ENCODE measurements around the gene CABLES2. TPM values are rescaled to one million over a fixed set of nuclear protein-coding genes. Genes with fewer than 3 reads are reported as not detected.

Gene CABLES2
- total and polyA plus RNA-seq, 9 of the 15 experiments (the other 6 are each of a cell fraction or from before 2014, with no cell fraction given): 0.46 to 4.2 (median 1.6) TPM

GRCh38 chr20:62364911-62365736 lies 42.0 kb downstream of the CABLES2 start:
- peak overlapping the region; percentile 69; the same call in 2 of the 3 replicates for H3K27ac ChIP-seq (ENCODE audit: extremely low read depth, low read depth, low read length)
- CTCF ChIA-PET (ENCODE audit: low intra/inter-chr PET ratio): no interaction called here
- H3K36me3 ChIP-seq (ENCODE audit: control insufficient read depth, insufficient read depth, low read length): peaks cover 20% of the 10 kb centered on the region; the same call in 1 of the 3 replicates
- peaks cover 4% of the 10 kb centered on the region for H3K9me1 ChIP-seq (ENCODE audit: control insufficient read depth, insufficient read depth, low read length)
- DNase-seq (ENCODE audit: extremely low read depth in 1 of 4, low spot score in 3 of 4) (no peak), ATAC-seq (no peak; the same call in 2 of the 3 replicates), FAIRE-seq (peak; percentile 35)
- H3K4me1 ChIP-seq (replicated peaks in 1 of 2; ENCODE audit: control insufficient read depth in 2 of 2, insufficient read depth in 2 of 2, low read length in 2 of 2): peaks cover 55 to 96% of the 10 kb centered on the region in 2 experiments
- H3K4me3 ChIP-seq: peak overlapping the region; percentile 78; the same call in 1 of the 2 replicates
- in situ Hi-C loops (cut with MboI): loop anchor here (5.0 to 10.0 kb wide), 2 partner anchors 58 to 370 kb away; no protein-coding TSS in a partner anchor
- WGBS (ENCODE audit: insufficient coverage, low coverage, missing lambda C conversion rate): 55% methylated on average over 21 of the region's 27 CpGs
- no peaks in the 10 kb centered on the region for H3K27me3 ChIP-seq (ENCODE audit: control insufficient read depth in 2 of 2, insufficient read depth in 2 of 2, low read length in 2 of 2)
- H2AFZ ChIP-seq (ENCODE audit: low read depth, low read length): no peak overlapping the region
- no TSS peak for BruUV-seq (replicated peaks)
- intact Hi-C loops (cut with micrococcal nuclease): loop anchor here (5.0 kb wide), 1 partner anchor 63 kb away; the partner anchor contains the start of gene ADRM1
- H3K4me2 ChIP-seq (ENCODE audit: insufficient read depth, low read length): peak overlapping the region; percentile 85
- peaks cover 10% of the 10 kb centered on the region; the same call in 1 of the 2 replicates for H4K20me1 ChIP-seq (replicated peaks; ENCODE audit: control insufficient read depth, insufficient read depth, low read length)
- peak overlapping the region in 1 of 2 experiments; percentile 96; a peak in 2 of 4 replicates for H3K9ac ChIP-seq (ENCODE audit: insufficient read depth in 1 of 2, low read depth in 2 of 2, low read length in 2 of 2)
- H3K9me3 ChIP-seq (replicated peaks; ENCODE audit: control insufficient read depth, insufficient read depth, low read depth, low read length): no peaks in the 10 kb centered on the region
- peaks cover 48% of the 10 kb centered on the region for H3K79me2 ChIP-seq (ENCODE audit: control insufficient read depth, insufficient read depth, low read length)
- POLR2A ChIA-PET: interaction anchor here (0.9 to 2.5 kb wide), 8 partner anchors 8 to 64 kb away, joined by 3 to 9 read pairs (median 4); partner anchors contain the start of gene RPS21
- TF ChIP-seq BRF1 (IDR thresholded peaks at IDR 0.05; ENCODE audit: borderline replicate concordance, extremely low read depth, insufficient read length) (no peak), KLF16 (IDR thresholded peaks at IDR 0.05) (no peak), ZNF197 (CRISPR knock-in tag; IDR thresholded peaks at IDR 0.05; ENCODE audit: low read depth) (no peak), ARHGAP35 (IDR thresholded peaks at IDR 0.05; ENCODE audit: partially characterized antibody) (no peak), PHTF2 (CRISPR knock-in tag; IDR thresholded peaks at IDR 0.05) (no peak), ATF2 (CRISPR knock-in tag; IDR thresholded peaks at IDR 0.05) (no peak), ZNF766 (CRISPR knock-in tag; conservative IDR thresholded peaks at IDR 0.05) (no peak), RBFOX2 (IDR thresholded peaks at IDR 0.05; ENCODE audit: low read depth, low read length) (0 out of 2 replicates have a peak, but pooled peaks have one; percentile 10), ETS2 (tag; IDR thresholded peaks at IDR 0.05; ENCODE audit: borderline replicate concordance, poor library complexity, severe bottlenecking) (no peak), ZFX (CRISPR knock-in tag; IDR thresholded peaks at IDR 0.05) (peak; percentile 11; the same call in 1 of the 2 replicates), MECOM (CRISPR knock-in tag; IDR thresholded peaks at IDR 0.05) (no peak), ZBTB33 (CRISPR knock-in tag; IDR thresholded peaks at IDR 0.05) (peak; percentile 79), HDAC2 (IDR thresholded peaks at IDR 0.05) (no peak), CREB3L1 (IDR thresholded peaks at IDR 0.05; ENCODE audit: borderline replicate concordance, low read depth) (no peak), KLF10 (CRISPR knock-in tag; IDR thresholded peaks at IDR 0.05) (no peak), PYGO2 (tag; IDR thresholded peaks at IDR 0.05) (no peak)

All from K562 (cell line).